Pulmonary artery endothelial cell (primary cell): ENCODE data around the gene CCL19. TPM values are rescaled to one million over a fixed set of nuclear protein-coding genes. Genes with fewer than 3 reads are reported as not detected.

Experiments
- DNase-seq: peaks from one replicate; pipeline ENCODE4 v3.0.0-alpha.2; 2011; ENCODE audit warnings: low read depth, low spot score
- total RNA-seq: library from RNA; depleted of rRNA; stranded (reverse); fragments of >200 nt; gene quantifications from 2 replicates; pipeline ENCODE4 v1.2.3, GENCODE V29; 2014

Gene CCL19
- total RNA-seq, 1 donor from 2014 or later: not detected

DNA sequence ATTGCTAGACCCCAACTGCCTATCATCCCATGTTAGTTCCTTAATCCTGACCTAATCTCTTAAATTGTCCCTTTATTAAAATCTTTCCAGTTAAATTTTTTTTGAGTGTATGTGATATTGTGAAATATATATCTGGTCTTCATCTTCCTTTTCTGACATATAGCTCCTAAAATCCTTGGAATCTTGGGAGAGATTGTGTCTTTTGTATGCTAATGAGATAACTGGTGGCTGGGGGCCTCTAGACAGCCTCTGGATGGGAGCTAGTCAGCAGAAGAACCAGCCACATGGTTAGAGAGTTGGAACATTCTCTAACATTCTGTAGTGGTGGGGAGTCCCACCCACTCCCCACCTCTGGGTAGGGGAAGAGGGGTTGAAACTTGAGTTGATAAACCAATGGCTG, 3.7 kb upstream of the CCL19 start:
- no peak for DNase-seq

DNA sequence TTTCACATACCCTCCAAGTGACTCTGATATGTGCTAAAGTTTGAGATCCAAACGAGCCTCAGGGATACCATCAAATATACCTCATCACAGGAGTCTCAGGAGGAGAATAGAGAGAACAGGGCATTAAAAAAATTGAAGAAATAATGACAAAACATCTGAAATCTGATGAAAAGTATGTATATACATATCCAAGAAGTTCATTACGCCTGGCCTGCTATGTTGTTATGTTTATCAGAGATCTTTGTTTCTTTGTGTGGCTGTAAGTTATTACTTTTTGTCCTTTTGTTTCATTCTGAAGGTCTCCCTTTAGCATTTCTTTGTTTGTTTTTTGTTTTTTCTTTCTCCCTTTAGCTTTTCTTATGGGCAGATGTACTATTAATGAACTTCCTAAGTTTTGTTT, 2.5 kb upstream of the CCL19 start:
- DNase-seq: no peak

DNA sequence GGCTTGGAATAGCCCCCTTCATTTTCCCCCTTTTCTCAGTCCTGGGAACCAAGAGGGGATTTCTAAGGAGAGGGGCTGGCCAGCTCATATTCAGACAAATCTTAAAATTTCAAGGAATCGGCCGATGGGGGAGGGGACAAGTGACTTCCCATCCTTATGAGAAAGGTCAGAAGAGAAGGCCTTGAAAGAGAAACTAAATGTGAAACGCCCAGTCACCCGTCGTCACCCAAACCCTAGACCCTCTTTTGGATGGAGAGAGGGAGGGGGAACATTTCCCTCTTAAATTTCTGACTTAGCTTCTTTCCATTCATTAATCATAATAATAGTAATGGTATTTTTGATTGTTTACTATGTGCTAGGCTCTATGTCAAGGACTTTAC, 850 bp upstream of the CCL19 start:
- DNase-seq: no peak

DNA sequence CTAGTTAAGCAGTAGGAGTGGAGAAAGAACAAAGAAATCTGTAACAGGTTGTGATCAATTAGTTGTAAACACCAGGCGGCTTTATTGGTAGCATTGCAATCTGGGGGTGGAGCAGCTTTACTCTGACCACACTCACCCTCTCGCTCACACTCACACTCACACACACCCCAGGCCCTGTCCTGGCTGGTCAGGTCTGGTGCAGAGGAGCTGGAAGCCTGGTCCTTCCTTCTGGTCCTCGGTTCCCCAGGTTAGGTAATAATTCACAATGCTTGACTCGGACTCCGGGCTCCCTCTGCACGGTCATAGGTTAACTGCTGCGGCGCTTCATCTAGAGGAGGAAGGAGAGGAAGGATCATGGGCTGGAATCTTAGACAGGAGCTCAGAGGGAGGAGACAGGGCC, 1.6 kb downstream of the CCL19 start:
- DNase-seq: no peak

DNA sequence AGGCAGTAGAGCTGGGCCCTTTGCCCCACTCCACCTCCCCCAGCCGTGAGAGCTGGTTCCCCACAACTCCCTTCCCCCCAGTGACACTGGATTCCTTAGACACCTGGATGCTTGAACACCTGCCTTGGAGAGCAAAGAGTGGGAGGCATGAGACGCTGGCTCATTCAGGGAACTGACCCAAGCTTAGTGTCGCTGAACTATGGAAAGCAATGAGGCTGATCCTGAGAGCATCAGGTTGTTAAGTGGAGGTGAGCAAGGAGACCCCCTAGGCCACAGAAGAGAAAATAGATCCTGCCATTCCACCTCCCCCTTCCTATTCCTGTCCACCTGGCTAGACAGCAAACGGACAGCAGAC, 2.0 kb downstream of the CCL19 start:
- no peak for DNase-seq

DNA sequence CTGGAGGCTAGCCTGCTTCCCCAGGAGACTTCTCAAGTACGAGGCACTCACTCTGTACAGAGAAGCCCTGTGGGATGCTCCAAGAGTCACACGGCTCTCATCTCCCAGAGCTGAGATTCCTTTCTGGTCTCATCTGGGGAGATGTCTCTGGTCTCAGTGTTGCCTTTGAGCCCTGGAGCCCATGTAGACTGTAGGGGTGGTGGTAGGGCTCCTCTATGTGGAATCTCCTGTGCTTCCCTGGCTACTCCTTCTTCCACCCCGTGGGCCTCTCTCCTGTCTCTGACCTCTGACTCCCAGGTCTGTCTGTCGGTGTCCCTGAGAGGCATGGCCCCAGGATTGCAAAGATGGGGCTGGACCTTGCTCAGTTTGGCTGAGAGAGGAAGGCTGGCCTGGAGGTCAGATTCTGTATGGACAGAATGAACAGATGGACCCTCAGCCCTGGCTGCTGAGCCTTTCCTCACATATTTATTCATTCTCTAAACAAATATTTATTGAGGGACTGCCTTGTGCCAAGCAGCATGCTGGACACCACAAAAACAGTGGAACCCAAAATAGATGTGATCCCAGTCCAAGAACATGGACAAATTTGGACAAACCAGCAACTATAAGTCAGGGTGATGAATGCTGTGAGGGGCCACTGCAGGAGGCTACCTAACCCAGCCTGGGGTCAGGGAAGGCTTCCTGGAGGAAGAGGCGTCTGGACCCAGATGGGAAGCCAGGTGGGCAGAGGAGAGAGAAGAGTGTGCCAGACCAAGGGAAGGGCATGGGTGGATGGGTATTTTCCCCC, 2.6 kb downstream of the CCL19 start:
- no peak for DNase-seq

DNA sequence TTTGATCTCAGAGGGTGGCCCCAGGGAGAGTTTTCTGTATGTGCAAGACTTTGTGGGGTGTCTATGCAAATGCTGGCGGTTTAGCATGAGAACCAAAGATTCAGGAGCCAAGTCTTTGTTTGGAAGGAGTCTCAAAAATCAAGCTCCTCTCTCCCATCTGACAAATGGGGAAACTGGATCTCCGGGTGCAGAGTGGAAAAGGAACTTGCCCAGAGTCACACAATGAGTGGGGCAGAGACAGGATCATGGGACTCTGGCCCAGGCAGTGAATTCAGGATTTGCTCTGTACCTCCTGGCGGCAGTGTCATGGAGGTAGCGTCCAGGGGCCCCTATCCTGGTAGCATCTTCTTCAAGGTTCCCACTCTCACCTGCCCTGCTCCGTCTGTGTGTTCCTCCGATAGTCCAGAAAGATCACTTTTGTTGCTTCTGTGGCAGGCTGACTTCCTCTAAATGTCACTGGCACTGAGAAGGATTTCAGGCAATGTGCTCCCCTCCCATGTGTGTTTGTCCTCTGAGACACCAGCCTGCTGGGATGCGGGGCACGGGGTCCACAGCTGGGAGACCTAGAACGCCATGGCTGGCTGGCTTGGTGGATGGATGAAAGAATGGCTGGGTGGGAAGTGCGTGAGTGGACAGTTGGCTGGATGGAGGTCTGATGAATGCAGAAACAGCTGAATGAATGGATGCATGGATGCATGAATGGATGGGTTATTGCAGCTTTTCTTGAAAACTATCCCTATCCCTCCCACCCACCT, 3.6 kb downstream of the CCL19 start:
- no peak for DNase-seq

DNA sequence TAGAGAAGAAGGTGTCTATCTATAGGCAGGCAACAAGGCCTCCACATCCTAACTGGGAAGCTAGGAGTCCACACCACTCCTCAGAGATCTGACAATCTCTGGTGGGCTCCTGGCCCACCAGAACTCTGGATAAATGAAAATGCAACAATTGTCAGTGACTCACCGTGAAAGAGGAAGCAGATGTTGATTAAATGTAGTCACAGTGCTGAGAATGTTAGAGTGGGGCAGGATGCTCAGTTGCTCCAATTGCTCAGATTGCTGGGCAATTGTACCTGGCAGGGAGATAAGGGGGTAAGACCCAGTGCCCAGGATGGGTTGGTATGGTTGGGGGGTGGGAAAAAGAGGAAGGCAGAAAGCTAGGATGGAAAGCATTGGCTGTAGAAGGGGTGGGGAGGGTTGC, 4.3 kb downstream of the CCL19 start:
- DNase-seq: no peak

DNA sequence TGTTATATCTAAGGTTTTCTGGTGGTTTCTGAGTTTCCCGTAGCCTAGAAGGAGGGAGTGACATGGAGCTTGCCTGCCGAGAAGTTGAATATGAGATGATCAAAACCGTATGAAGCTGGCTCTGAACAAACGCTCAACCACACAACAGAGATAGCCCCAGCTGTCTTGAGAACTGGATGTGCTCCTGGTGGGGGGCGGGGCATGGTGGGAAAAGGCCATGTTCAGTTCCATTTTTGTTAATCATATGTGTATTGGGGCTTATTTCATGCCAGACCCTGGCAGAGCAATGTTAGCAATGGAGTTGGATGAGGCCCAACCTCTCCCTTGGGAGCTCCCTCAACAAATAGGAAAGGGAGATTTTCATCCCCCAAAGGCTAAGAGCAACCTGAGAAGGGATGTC, 4.8 kb downstream of the CCL19 start:
- no peak for DNase-seq

DNA sequence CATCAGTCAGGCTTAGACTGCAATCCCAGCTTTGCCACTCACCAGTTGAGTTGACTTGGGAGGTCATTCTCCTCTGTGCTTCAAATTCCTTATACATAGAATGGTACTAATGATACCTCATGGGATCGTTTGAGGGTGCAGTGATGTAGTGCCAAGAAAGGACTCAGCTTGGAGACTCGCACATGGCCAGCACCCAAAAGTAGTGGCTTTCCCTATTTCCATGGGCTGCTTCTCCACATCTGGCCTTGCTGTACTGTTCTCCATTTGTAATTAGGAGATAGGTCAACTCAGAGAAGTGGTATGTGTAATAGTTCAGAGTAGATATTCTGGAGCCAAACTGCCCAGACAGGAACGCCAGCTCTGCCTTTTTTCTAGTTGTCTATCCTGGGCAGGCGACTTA, 5.5 kb downstream of the CCL19 start:
- no peak for DNase-seq

DNA sequence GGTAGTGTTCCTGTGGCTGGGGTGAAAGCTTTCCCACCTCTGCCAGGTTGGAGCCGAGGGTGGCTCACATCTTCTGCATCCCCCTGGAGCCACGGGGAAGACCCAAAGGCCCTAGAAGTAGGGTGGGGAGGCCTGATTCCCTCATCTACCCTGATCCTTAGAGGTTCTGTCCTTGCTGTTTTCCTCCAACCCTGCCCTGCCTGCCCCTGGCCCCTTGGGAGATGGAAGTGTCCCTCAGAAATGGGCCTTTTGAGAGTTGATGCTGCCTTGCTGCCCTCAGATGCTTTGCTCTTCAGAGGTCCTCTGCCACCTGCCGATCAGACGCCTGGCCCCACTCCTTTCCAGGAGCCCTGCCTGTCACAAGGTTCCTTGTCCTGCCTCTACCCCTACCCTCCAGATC, 6.3 kb downstream of the CCL19 start:
- no peak for DNase-seq

DNA sequence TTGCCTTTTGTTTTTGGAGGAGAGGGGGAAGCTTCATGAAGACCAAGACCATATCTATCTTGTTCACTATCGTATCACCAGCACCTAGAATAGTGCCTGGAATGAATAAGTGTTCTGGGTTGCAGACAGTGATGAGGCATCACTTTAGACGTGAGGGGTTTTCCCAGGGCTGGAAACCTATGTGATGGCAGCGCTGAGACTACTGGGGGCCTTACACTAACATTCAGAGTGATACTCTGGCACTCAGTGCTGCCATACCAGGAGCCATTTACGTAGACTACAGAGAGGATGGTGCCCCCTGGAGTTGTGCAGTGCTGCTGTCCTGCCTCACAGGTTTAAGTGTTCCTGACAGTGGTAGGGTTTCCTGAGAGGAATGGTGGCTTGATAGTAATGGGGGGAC, 6.9 kb downstream of the CCL19 start:
- no peak for DNase-seq

DNA sequence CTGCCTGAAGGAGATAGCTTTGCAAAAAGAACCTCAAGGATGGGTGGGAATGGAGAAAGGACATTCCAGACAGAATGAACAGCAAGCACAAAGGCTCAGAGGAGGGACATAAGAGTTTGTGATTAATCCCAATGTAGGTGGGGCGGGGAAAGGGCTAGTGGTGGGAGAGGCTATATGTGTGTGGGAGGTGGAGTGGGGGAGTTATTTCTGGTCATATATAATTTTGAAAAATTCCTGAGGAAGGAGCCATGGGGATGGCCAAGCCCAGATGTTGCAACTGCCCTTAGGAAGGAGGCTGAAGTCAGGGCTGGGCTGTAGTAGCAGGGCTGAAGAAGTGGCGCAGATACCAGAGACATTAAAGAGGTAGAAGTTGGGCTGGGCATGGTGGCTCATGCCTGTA, 15.2 kb downstream of the CCL19 start:
- DNase-seq: no peak

DNA sequence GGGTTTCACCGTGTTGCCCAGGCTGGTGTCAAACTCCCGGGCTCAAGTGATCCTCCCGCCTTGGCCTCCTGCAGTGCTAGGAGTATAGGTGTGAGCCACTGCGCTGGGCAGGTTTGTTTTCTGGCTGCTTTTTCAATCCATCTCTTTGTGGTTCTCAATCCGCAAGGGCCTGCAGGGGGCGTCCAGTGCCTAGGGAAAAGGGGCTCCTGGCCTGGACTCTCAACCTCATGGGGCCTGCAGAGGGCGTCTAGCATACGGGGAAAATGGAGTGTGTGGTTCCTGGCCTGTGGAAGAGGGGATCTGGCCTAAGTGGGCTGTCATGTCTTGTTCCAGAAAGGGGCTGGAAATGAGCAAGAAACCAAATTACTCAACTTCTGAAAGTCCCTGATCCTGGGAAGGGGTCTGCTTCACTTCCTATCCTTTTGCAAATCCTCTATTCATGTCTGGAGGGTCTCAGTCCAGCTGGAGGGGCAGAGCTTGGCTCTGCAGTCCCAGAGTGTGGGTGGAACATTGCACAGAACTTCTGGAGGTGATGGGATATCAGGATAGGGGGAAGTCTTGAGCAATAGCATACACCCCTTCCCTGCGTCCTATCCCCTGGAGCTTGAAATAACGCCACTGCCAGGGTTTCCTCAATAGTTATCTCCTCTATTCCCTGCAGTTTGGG, 15.9 kb downstream of the CCL19 start:
- DNase-seq: peak; percentile 33

DNA sequence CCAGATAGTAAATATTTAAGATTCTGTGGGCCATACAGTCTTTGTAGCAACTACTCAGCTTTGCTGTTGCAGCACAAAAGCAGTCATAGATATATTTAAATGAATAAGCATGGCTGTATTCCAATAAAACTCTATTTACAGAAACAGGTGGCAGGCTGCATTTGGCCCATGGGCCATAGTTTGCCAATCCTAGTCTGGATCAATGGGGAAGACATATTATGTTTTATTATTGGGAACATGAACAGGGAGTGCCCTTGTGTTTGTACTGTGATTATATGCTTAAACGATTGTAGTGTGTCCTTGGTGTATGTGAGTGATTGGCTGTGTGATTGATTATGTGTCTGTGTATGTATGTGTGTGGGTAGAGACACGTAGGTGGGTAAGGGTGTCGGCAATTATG, 16.6 kb downstream of the CCL19 start:
- DNase-seq: no peak

DNA sequence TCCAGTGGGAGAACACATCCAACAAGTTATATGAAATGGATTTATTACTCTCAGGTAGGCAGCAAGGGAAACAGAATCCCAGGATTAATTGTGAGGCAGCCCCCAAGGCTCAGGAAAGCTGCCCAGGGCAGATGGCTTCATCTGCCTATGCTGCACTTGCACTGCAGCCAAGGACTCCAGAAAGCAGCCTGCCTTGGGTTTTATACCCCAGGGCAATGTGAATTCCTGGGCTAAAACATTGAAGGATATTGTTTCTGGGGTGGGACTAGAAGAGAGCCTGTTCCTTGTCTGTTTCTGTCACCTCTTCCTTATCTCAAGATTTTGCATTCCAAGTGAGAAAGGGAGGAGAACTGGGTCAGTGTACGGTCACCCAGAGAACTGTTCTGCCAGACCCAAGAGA, 19.8 kb downstream of the CCL19 start:
- DNase-seq: no peak

DNA sequence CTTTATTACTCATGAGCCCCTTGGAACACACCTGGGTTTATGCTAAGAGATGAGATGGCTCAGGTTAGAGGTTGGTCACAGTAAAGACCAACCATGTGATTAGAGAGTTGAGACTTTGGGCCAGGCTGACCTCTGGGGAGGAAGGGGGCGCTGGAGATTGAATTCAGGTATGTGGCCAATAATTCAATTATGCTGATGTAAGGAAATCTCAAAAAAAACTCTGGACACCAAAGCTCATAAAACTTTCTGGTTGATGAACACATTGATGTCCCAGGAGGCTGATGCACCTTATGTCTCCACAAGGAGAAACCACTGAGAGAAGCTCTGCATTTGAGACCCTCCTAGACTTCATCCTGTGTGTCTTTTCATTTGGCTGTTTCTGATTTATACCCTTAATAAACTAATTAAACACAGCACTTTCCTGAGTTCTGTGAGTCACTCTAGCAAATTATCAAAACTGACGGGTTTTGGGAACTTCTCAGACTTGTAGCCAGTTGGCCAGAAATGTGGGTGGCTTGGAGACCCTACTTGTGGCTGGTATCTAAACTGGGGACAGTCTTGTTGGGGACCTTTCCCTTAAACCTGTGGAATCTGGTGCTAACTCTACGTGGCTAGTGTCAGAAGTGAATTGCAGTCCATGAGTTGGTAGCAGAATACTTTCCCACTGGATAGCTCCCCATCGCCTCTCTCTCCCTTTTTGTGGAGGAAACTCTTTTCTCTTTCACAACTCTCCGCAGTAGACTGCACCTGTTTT, 21.1 kb downstream of the CCL19 start:
- no peak for DNase-seq

DNA sequence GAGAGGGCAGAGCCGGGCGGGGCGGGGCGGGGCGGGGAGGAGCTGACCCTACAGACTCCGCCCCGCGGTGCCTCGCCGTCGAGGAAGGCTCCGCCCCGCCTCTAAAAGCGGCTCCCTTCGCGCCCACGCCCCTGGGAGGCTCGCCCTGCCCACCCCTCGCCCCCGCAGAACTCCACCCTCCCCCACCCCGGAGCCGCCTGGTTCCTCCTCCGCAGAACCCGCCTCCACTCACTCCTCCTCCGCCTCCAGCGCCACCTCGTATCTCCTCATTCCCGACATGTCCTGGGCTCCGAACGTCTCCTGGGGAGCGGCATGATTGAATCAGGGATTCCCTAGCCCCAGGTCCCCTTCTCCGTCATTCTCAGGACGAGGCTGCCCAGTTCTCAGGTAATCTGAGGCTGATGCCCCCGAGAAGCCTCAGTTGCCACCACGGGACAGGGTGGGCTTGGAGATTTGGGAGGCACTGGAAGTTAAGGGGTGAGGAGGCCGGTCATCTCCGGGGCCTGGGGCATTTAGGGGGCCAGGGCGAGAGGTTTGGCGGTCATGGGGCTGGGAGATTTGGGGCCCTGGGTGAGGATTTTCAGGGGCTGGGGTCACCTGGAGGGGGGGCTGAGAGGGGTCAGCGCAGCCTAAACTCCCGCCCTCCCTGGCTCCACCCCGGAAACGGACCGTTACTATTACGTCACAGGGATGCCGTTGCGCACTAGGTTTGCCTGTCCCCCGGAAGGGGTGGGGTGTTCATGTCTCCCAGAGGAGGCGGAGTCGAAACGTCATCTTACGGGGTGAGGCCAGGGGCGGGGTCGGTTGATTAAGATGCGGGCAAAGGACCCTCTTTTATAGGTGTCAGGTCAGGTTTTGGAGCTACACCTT, 25.5 kb downstream of the CCL19 start:
- peak; percentile 66 for DNase-seq

DNA sequence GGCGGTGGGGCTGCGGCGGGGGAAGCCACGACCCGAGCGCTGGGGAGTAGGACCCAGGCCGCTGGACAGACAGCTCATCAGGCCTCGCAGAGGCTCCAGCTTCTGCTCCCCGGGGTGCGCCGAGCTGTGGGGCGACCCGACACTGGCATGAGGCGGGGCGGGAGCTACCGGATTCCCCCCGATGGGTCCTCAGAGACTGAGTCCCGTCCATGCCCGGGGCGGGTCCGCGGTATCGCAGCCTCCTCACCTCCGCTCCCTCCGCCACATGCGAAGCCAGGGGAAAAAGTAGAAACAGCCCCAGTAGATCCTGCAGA, 26.1 kb downstream of the CCL19 start:
- DNase-seq: no peak

DNA sequence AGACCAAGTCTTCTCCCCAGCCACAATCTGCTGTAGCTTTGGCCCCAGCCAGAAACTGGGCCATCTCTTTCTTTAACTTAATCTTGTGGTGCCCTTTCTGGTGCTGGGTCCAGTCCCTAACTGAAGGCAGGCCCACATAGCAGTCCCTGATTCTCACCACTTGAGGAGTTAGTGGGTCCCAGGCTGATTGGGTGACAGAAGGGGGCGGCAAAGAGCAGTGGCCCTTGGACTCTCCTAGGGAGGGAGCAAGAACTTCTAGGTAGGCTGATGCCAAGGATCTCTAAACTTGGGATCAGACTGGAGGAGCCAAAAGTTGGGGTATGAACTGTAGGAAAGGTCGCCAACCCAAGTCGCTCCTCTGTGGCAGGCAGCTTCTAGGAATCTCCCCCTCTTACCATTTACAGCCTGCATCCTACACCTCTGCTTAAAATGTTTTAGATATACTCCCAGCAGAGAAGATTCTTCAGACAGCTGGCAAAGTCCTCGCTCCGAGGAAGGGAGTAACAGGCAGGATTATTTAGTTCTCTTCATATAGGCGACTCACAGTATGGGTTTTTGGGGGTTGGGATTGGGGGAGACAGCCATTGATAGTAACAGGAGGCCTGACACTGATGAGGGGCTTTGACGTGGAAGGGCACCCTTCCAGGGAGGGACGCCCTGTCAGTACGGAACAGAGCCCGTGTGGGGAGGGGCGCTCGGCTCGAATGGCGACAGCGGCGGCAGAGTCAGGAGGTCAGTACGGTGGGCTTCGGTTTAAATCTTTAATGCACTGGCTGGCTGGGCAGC, 26.6 kb downstream of the CCL19 start:
- peak; percentile 22 for DNase-seq

DNA sequence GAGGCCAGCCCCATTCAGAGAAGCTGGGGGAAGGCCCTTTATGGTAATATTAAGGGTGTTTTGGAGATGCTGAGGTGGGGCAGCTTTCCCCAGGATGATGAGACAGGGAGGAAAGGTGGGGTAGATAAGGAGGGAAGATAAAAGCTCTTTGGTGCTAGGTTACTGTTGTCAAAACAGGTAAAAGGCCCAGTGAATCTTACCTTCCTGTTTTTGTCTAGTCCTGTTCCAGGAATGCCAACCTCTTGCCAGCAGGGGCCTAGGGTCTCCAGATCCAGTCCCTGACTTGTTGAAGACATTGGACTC, 27.8 kb downstream of the CCL19 start:
- DNase-seq: no peak
